Peyer's patch (tissue), 4 donors: ENCODE results near the gene TMEM222.

Experiments
- POLR2A ChIP-seq, 2 donors: fragments of 450-650 bp; IDR thresholded peaks; one replicate each; pipeline ENCODE4 v1.5.1; 2017; ENCODE audit warnings: antibody characterized with exemption in 2 of 2, mild to moderate bottlenecking in 2 of 2, moderate library complexity in 2 of 2
- TF ChIP-seq, protein P1 (sequence below), 6 experiments: fragments of 450-650 bp in 4 of 6; fragments of 200-600 bp in 2 of 6; sonication (generic) in 1 of 6; IDR thresholded peaks; one replicate each; pipeline ENCODE4 v1.5.1; 2017 to 2019; ENCODE audit warnings: antibody characterized with exemption in 6 of 6, mild to moderate bottlenecking in 3 of 6, moderate library complexity in 1 of 6

- TF ChIP-seq, protein P1, sequence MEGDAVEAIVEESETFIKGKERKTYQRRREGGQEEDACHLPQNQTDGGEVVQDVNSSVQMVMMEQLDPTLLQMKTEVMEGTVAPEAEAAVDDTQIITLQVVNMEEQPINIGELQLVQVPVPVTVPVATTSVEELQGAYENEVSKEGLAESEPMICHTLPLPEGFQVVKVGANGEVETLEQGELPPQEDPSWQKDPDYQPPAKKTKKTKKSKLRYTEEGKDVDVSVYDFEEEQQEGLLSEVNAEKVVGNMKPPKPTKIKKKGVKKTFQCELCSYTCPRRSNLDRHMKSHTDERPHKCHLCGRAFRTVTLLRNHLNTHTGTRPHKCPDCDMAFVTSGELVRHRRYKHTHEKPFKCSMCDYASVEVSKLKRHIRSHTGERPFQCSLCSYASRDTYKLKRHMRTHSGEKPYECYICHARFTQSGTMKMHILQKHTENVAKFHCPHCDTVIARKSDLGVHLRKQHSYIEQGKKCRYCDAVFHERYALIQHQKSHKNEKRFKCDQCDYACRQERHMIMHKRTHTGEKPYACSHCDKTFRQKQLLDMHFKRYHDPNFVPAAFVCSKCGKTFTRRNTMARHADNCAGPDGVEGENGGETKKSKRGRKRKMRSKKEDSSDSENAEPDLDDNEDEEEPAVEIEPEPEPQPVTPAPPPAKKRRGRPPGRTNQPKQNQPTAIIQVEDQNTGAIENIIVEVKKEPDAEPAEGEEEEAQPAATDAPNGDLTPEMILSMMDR (IDR thresholded peaks at IDR 0.05) = no peak
- TF ChIP-seq POLR2A (IDR thresholded peaks at IDR 0.05) = no peak
These were observed 19.4 kb upstream of the TMEM222 start for GRCh38 chr1:27302612-27303011.
